Right lobe of liver (tissue), 4 donors: ENCODE data around the gene ANAPC2.

Experiments used
- CTCF ChIP-seq, 4 donors: fragments of 200-600 bp in 3 of 4; fragments of 450-650 bp in 1 of 4; IDR thresholded peaks; one replicate each; pipeline versions ENCODE4 v1.5.1 to v1.8.0; 2016 to 2022; ENCODE audit warnings: antibody characterized with exemption in 4 of 4, mild to moderate bottlenecking in 2 of 4
- POLR2A ChIP-seq: fragments of 450-650 bp; IDR thresholded peaks from one replicate; pipeline ENCODE4 v1.6.1; 2017; ENCODE audit warnings: antibody characterized with exemption, mild to moderate bottlenecking
- donor health status: DM: no; HTN: no; CAD: no.
- donor health status: DM: no; HTN: no; CAD: no.
- donor health status: DM: no; HTN: yes; CAD: no.

DNA sequence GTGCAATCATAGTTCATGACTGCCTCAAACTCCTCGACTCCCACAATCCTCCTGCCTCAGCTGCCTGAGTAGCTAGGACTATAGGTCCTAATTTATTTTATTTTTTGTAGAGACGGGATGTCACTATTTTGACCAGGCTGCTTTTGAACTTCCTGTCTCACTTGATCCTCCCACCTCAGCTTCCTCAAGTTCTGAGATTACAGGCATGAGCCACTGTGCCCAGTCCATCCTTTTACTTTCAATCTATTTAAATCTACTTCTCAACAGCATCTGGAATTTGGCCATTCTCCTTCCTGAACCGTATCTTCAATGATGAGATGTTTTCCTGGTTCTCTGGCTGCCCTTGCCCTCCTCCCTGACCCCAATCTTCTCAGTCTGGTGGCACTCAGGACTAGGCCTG lies 61.6 kb downstream of the ANAPC2 start:
- TF ChIP-seq CTCF (IDR thresholded peaks at IDR 0.05) (no peak), POLR2A (no peak)
